Thoracic aorta (tissue), 2 donors: ENCODE results near the gene SLC39A3. TPM values are rescaled to one million over a fixed set of nuclear protein-coding genes. Genes with fewer than 3 reads are reported as not detected.
"Not testable (repeated sequence)": the region's sequence is repeated elsewhere in the genome, so short reads cannot be mapped to it uniquely, and the experiment has no call there.

Experiments
- ATAC-seq: fragments of 150-250 bp; one replicate; pipeline ENCODE4 v1.8.0; 2017; ENCODE audit warnings: low read depth; ENCODE audit not compliant: insufficient number of reproducible peaks, low FRiP score
- DNase-seq: peaks from one replicate; pipeline ENCODE4 v3.0.0-alpha.2; 2020; ENCODE audit warnings: low spot score
- H3K27ac ChIP-seq, 2 donors: fragments of 200-600 bp; sonication (generic); 1 replicate in 1 of 2; 2 replicates in 1 of 2; pipeline ENCODE4 v1.5.1; 2016; ENCODE audit warnings: mild to moderate bottlenecking in 2 of 2, moderate library complexity in 2 of 2
- H3K27me3 ChIP-seq: fragments of 200-600 bp; sonication (generic); replicated peaks from 2 replicates; pipeline ENCODE4 v1.6.0; 2016; ENCODE audit warnings: mild to moderate bottlenecking; ENCODE audit not compliant: insufficient read depth
- H3K36me3 ChIP-seq: fragments of 200-600 bp; sonication (generic); one replicate; pipeline ENCODE4 v1.5.1; 2016
- H3K4me1 ChIP-seq, 2 donors: fragments of 200-600 bp; sonication (generic); 1 replicate in 1 of 2; 2 replicates in 1 of 2; pipeline versions ENCODE4 v1.5.1 to v1.6.0; 2016; ENCODE audit warnings: low read depth in 2 of 2, mild to moderate bottlenecking in 1 of 2; ENCODE audit not compliant: control insufficient read depth in 1 of 2
- H3K4me3 ChIP-seq: fragments of 200-600 bp; sonication (generic); 2 replicates; pipeline ENCODE4 v1.5.1; 2016; ENCODE audit warnings: mild to moderate bottlenecking
- H3K9me3 ChIP-seq: fragments of 200-600 bp; sonication (generic); 2 replicates; pipeline ENCODE4 v1.5.1; 2016
- total RNA-seq, 2 donors: library from RNA; depleted of rRNA; stranded (reverse); fragments of >200 nt; gene quantifications; one replicate each; pipeline versions ENCODE4 v1.1.0 to v1.2.3, GENCODE V29; 2016
- TF ChIP-seq, protein P1 (sequence below): fragments of 200-600 bp; sonication (generic); IDR thresholded peaks from one replicate; pipeline ENCODE4 v1.5.1; 2019; ENCODE audit warnings: antibody characterized with exemption

The SLC39A3 gene
- total RNA-seq, 2 donors from 2014 or later = 26.6 to 37.6 TPM

GRCh38 chr19:2714531-2715269 lies 25.1 kb downstream of the SLC39A3 start:
- ATAC-seq = no peak
- TF ChIP-seq, protein P1, sequence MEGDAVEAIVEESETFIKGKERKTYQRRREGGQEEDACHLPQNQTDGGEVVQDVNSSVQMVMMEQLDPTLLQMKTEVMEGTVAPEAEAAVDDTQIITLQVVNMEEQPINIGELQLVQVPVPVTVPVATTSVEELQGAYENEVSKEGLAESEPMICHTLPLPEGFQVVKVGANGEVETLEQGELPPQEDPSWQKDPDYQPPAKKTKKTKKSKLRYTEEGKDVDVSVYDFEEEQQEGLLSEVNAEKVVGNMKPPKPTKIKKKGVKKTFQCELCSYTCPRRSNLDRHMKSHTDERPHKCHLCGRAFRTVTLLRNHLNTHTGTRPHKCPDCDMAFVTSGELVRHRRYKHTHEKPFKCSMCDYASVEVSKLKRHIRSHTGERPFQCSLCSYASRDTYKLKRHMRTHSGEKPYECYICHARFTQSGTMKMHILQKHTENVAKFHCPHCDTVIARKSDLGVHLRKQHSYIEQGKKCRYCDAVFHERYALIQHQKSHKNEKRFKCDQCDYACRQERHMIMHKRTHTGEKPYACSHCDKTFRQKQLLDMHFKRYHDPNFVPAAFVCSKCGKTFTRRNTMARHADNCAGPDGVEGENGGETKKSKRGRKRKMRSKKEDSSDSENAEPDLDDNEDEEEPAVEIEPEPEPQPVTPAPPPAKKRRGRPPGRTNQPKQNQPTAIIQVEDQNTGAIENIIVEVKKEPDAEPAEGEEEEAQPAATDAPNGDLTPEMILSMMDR = no peak
- no peak for DNase-seq

GRCh38 chr19:2714102-2714501 lies 25.7 kb downstream of the SLC39A3 start:
- DNase-seq = not testable (repeated sequence)

More at GRCh38 chr19:2714531-2715269, 25.1 kb downstream of the SLC39A3 start:
- no peaks in the 10 kb centered on the region for H3K36me3 ChIP-seq
- no peaks in the 10 kb centered on the region for H3K27me3 ChIP-seq
- H3K4me1 ChIP-seq = peaks cover 0 to 2% of the 10 kb centered on the region in 2 donors
- no peak overlapping the region for H3K4me3 ChIP-seq
- no peak overlapping the region for H3K27ac ChIP-seq
- peaks cover 5% of the 10 kb centered on the region for H3K9me3 ChIP-seq

GRCh38 chr19:2713170-2713569 lies 26.6 kb downstream of the SLC39A3 start:
- not testable (repeated sequence) for H3K9me3 ChIP-seq, H3K4me1 ChIP-seq, H3K27me3 ChIP-seq, ATAC-seq, H3K4me3 ChIP-seq, H3K27ac ChIP-seq, H3K36me3 ChIP-seq, DNase-seq

More at GRCh38 chr19:2714102-2714501, 25.7 kb downstream of the SLC39A3 start:
- H3K9me3 ChIP-seq, H3K36me3 ChIP-seq, ATAC-seq, H3K4me3 ChIP-seq, H3K27me3 ChIP-seq, H3K4me1 ChIP-seq, H3K27ac ChIP-seq: not testable (repeated sequence)

- TF ChIP-seq, protein P1 = no peak
- no peaks in the 10 kb centered on the region for H3K27me3 ChIP-seq
- H3K27ac ChIP-seq = no peak overlapping the region
- no peak overlapping the region for H3K4me3 ChIP-seq
- ATAC-seq (no peak), DNase-seq (no peak)
- H3K4me1 ChIP-seq = no peaks in the 10 kb centered on the region
- H3K9me3 ChIP-seq = peaks cover 5% of the 10 kb centered on the region
- H3K36me3 ChIP-seq = no peaks in the 10 kb centered on the region
Observed at GRCh38 chr19:2711875-2712205, 28.0 kb downstream of the SLC39A3 start.

DNA sequence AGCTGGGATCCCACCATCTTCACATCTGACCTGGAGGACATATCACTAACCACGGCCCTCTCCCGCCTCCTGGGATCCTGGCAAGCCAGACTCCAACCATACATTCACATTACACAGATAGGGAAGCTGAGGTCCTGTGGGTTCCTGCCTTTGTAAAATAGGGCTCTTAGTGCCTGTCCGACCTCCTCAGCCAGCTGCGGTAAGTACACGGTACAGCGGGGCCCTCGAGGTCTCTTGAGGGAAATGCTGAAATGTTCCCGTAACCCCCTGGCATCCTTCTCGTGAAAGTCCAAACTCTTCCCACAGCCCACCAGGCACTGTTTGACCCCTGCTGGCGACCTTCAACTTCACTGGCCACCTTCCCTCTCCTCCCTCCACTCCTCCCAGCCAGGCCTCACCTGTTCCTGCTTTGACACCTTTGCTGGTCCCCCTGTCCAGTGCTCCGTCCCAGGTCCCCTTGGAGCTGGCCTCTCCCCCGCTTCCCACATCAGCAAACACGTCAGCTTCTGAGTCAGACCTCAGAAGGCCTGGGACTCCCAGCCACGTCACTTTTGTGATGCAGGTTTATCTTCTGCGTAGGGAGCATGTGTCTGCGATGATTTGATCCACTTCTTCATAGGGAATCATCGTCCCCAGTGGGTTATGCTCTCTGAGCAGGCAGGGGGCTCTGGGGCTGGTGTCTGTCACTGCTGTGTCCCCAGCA lies 28.5 kb downstream of the SLC39A3 start:
- no peak for ATAC-seq
- peaks cover 5% of the 10 kb centered on the region for H3K9me3 ChIP-seq
- no peak for DNase-seq
- H3K27me3 ChIP-seq = no peaks in the 10 kb centered on the region
- TF ChIP-seq, protein P1 = no peak
- H3K36me3 ChIP-seq = no peaks in the 10 kb centered on the region
- H3K4me1 ChIP-seq = no peaks in the 10 kb centered on the region
- no peak overlapping the region for H3K4me3 ChIP-seq
- H3K27ac ChIP-seq = no peak overlapping the region

DNA sequence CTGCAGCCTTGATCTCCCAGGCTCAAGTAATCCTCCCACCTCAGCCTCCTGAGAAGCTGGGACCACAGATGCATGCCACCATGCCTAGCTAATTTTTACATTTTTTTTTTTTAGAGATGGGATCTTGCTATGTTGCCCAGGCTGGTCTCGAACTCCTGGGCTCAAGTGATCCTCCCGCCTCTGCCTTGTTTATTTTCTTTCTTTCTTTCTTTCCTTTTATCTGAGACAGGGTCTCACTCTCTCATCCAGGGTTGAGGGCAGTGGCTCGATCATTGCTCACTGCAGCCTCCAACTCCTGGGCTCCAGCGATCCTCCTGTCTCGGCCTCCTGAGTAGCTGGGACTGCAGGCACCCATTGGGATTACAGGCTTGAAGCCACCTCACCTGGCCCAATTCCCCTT lies 33.6 kb downstream of the SLC39A3 start:
- Histone ChIP-seq H3K36me3 (no peaks in the 10 kb centered on the region), H3K4me3 (no peak overlapping the region), H3K27ac (no peak overlapping the region), H3K27me3 (no peaks in the 10 kb centered on the region), H3K9me3 (no peaks in the 10 kb centered on the region), H3K4me1 (peaks cover 0 to 9% of the 10 kb centered on the region in 2 donors)
- TF ChIP-seq, protein P1 = no peak
- ATAC-seq = no peak
- no peak for DNase-seq
